Aorta (tissue), 5 donors: ENCODE data around the gene VWA5B1. TPM values are rescaled to one million over a fixed set of nuclear protein-coding genes. Genes with fewer than 3 reads are reported as not detected.

Experiments
- ATAC-seq: fragments of 200-7000 bp; cut with Tn5 transposase; one replicate; pipeline ENCODE4 v1.9.1; 2022; ENCODE audit warnings: moderate library complexity; ENCODE audit not compliant: low FRiP score
- DNase-seq, 2 donors: peaks; one replicate each; pipeline ENCODE4 v3.0.0-alpha.2; 2020
- H3K27ac ChIP-seq, 2 donors: one replicate each; pipeline ENCODE4 v1.5.1; 2013; ENCODE audit warnings: low read length in 2 of 2, mild to moderate bottlenecking in 2 of 2, moderate library complexity in 2 of 2, control low read depth in 1 of 2, inconsistent platforms in 1 of 2, low read depth in 1 of 2
- H3K27me3 ChIP-seq, 2 donors: one replicate each; pipeline ENCODE4 v1.6.1; 2013; ENCODE audit warnings: control low read depth in 1 of 2, low read length in 1 of 2, mild to moderate bottlenecking in 1 of 2, moderate library complexity in 1 of 2; ENCODE audit not compliant: insufficient read depth in 2 of 2, control insufficient read depth in 1 of 2
- H3K36me3 ChIP-seq, 2 donors: one replicate each; pipeline ENCODE4 v1.6.1; 2013; ENCODE audit warnings: control low read depth in 1 of 2, low read length in 1 of 2, mild to moderate bottlenecking in 1 of 2; ENCODE audit not compliant: insufficient read depth in 2 of 2, control insufficient read depth in 1 of 2
- H3K4me1 ChIP-seq, 2 donors: one replicate each; pipeline ENCODE4 v1.6.1; 2013; ENCODE audit warnings: low read length in 2 of 2, control low read depth in 1 of 2, mild to moderate bottlenecking in 1 of 2, moderate library complexity in 1 of 2; ENCODE audit not compliant: insufficient read depth in 2 of 2, control insufficient read depth in 1 of 2
- H3K4me3 ChIP-seq, 2 donors: one replicate each; pipeline ENCODE4 v1.5.1; 2013; ENCODE audit warnings: low read length in 2 of 2, control low read depth in 1 of 2, mild to moderate bottlenecking in 1 of 2
- H3K9me3 ChIP-seq: one replicate; pipeline ENCODE4 v1.6.1; 2013; ENCODE audit warnings: mild to moderate bottlenecking, low read length; ENCODE audit not compliant: control insufficient read depth
- WGBS, 2 donors: extraction: QIAGEN DNeasy Blood & Tissue Kit; methylation state at CpG; one replicate each; pipeline ENCODE4 v1.1.7; 2013; 5-methylcytosine and 5-hydroxymethylcytosine counted together
- intact Hi-C, 2 donors: fragments of 100-400 bp; cut with DNase I; formaldehyde crosslinking; loops; one replicate each; pipeline versions ENCODE4 v1.14.2 to v1.15.0; 2022
- polyA plus RNA-seq, 2 donors: library from polyadenylated mRNA; stranded (reverse); fragments of 200-250 nt; gene quantifications; one replicate each; pipeline ENCODE4 v1.2.3, GENCODE V29; 2013
- total RNA-seq, 2 donors: library from RNA; stranded (reverse); fragmentation: NEBNext Ultra II Directional; extraction: Animal tissue kit (Norgen Biotek cat#: 25700); gene quantifications; one replicate each; pipeline ENCODE4 v1.2.1, GENCODE V29; 2021
- donor health status: healthy with polysubstance abuse.
- donor health status: Bipolar disorder and iron deficiency.
- donor health status: DM: no; HTN: no; CAD: no.
- donor health status: DM: no; HTN: no; CAD: no.
- donor health status: DM: yes; HTN: yes; CAD: no.

Gene VWA5B1
- total and polyA plus RNA-seq, 4 donors = not detected

DNA sequence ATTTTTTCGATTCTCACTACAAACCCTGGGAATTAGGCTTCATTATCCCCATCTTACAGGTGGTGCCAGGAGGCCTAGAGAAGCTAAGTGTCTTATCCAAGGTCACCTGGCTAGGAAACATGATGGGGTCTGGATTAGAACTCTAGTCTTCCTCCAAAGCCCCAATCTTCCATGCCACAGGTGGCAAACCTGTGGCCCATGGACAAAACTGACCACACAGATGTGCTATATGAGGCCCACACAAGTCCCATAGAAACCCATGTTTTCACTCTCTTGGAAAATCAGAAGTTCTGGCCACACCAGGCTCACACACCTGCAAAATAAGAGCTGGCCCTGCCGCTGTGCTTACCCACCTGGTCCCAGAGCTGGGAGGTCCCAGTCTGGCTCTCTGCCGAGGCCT, 21.6 kb downstream of the VWA5B1 start:
- intact Hi-C loops = no loop called here
- Histone ChIP-seq H3K27me3 (no peaks in the 10 kb centered on the region), H3K9me3 (no peaks in the 10 kb centered on the region), H3K27ac (no peak overlapping the region), H3K36me3 (no peaks in the 10 kb centered on the region), H3K4me1 (no peaks in the 10 kb centered on the region), H3K4me3 (no peak overlapping the region)
- DNase-seq = no peak
- ATAC-seq = no peak
- 90 to 91% methylated on average over 3 of the region's 3 CpGs for WGBS, 2 donors

DNA sequence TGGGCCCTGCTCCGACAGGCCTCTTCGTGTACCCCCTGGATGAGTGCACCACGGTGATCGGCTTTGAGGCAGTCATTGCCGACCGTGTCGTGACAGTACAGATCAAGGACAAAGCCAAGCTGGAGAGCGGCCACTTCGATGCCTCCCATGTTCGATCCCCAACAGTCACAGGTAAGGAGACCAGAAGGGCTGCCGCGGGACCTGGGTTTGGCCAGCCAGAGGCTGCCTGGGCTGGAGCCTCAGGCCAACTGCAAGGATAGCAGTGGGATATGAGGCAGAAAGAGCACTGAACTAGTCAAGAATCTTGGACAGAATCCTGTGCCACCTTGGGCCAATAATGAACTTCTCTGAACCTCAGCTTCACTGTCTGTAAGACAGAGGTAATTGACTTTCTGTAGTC, 22.1 kb downstream of the VWA5B1 start:
- Histone ChIP-seq H3K36me3 (no peaks in the 10 kb centered on the region), H3K9me3 (no peaks in the 10 kb centered on the region), H3K27ac (no peak overlapping the region), H3K4me3 (no peak overlapping the region), H3K4me1 (no peaks in the 10 kb centered on the region), H3K27me3 (no peaks in the 10 kb centered on the region)
- intact Hi-C loops = no loop called here
- WGBS, 2 donors = 91 to 92% methylated on average over 12 of the region's 12 CpGs
- ATAC-seq (no peak), DNase-seq (no peak)

DNA sequence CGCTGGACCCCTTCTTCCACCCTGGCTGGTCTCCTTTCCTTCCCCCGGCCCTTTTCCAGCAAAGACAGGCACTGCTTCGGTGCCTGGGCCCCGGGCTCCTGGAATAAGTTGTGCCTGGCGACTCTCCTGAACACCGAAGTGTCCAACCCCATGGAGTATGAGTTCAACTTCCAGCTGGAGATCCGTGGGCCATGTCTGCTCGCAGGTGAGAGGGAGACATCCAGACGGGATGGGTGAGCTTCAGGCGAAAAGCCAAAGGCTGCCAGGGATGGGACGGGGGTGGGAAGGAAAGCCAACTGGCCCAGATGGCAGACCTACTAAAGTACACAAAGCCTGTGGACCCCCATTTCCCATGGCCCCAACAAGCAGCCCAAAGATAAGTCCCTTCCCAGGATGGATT, 26.8 kb downstream of the VWA5B1 start:
- intact Hi-C loops = no loop called here
- H3K27me3 ChIP-seq = no peaks in the 10 kb centered on the region
- DNase-seq (no peak), ATAC-seq (no peak)
- H3K9me3 ChIP-seq = no peaks in the 10 kb centered on the region
- no peak overlapping the region for H3K4me3 ChIP-seq
- no peaks in the 10 kb centered on the region for H3K4me1 ChIP-seq
- H3K27ac ChIP-seq = no peak overlapping the region
- 86 to 88% methylated on average over 11 of the region's 11 CpGs for WGBS, 2 donors
- H3K36me3 ChIP-seq = no peaks in the 10 kb centered on the region

DNA sequence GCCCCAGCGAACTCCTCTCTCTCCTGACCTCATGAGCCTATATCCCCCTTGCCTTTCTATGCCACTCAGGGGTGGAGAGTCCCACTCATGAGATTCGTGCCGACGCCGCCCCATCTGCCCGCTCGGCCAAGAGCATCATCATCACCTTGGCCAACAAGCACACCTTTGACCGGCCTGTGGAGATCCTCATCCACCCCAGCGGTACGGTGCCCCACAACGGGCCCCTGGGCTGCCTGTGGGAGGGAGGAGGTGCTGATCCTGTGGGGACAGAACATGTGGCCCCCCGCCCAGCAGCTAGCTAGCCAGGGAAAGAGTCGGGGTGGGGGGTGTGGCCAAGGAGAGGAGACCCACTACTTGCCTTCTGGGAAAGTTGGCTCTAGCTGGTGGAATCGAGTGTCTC, 27.8 kb downstream of the VWA5B1 start:
- no peaks in the 10 kb centered on the region for H3K9me3 ChIP-seq
- no peak overlapping the region for H3K4me3 ChIP-seq
- H3K27me3 ChIP-seq = no peaks in the 10 kb centered on the region
- H3K36me3 ChIP-seq = no peaks in the 10 kb centered on the region
- intact Hi-C loops = no loop called here
- WGBS, 2 donors = 88 to 89% methylated on average over 14 of the region's 14 CpGs
- no peaks in the 10 kb centered on the region for H3K4me1 ChIP-seq
- ATAC-seq (no peak), DNase-seq (no peak)
- H3K27ac ChIP-seq = no peak overlapping the region

DNA sequence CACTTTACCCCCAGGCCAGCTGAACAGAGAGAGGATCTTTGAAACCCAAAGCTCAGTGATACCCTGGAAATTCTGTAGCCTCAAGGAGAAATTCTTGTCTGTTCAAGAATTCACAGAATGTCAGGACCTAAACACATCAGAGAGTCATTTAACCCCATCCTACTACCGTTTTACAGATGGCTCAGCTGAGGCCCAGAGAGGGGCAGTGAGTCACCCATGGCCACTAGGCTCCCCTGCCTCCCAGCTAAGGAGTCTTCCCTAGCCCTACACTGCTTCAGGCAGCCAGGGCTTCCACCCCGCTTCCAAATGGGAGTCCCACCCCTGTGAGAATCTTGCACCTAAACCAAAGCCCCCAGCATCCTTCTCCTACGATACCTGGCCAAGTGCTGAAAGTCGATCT, 28.3 kb downstream of the VWA5B1 start:
- H3K9me3 ChIP-seq = no peaks in the 10 kb centered on the region
- H3K27ac ChIP-seq = no peak overlapping the region
- DNase-seq (no peak), ATAC-seq (no peak)
- intact Hi-C loops = no loop called here
- no peaks in the 10 kb centered on the region for H3K4me1 ChIP-seq
- no peaks in the 10 kb centered on the region for H3K36me3 ChIP-seq
- no peaks in the 10 kb centered on the region for H3K27me3 ChIP-seq
- no peak overlapping the region for H3K4me3 ChIP-seq
- 66 to 70% methylated on average over 4 of the region's 4 CpGs for WGBS, 2 donors

DNA sequence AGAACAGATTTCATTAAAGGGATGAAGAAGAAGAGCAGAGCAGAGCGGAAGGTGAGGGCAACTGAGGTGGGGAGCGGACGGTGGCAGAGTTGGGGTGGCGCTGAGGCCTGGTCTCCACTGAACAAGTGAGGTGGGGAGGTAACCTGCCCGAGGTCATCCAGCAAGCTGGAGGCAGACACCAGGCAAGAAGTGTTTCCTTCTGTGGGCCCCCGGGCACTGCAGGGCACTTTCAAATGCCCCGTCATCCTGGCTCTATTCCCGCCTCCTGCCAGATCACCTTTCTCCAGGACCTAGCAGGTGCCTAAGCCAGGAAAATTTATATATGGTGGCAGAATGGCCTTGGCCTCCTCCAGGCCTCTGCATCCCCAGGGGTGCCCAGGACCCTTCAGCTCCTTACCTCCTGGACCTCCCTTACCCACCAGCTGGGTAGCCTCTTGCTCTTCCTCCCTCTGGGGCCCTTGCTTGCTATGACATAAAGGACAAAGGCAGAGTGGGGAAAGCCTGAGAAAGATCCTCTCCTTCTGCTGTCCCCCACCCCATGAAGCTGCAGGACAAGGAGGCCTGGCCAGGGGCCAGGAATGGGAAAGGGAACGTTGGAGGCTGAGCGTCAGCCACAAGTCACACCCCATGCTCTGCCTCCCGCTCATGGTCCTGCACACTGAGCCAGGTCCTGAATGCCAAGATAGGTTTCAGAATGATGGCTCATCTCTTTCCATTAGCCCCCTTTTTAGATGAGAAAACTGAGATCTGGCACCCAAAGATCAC, 29.0 kb downstream of the VWA5B1 start:
- H3K9me3 ChIP-seq = no peaks in the 10 kb centered on the region
- no peak overlapping the region for H3K27ac ChIP-seq
- no peaks in the 10 kb centered on the region for H3K36me3 ChIP-seq
- DNase-seq = no peak
- no peaks in the 10 kb centered on the region for H3K4me1 ChIP-seq
- ATAC-seq = no peak
- no peak overlapping the region for H3K4me3 ChIP-seq
- intact Hi-C loops = no loop called here
- 73 to 78% methylated on average over 11 of the region's 11 CpGs for WGBS, 2 donors
- no peaks in the 10 kb centered on the region for H3K27me3 ChIP-seq

DNA sequence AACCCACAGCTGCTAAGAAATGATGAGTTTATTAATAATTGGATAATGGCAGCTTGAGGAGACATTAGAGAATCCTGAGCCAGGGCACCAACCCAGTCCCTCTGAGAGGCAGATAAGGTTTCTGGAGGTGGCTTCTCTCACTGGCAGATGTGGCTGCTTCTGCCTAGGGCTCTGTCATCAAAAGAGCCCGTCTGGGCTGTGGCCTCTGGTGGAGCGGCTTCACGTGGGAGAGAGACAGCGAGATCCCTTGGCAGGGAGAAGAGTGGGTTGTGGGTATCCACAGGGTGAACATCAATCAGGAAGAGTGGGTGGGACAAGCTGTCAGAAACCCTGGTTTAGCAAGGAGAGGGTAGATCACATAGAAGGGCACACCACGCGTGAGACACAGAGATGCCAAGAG, 30.0 kb downstream of the VWA5B1 start:
- Histone ChIP-seq H3K27ac (no peak overlapping the region), H3K4me3 (no peak overlapping the region), H3K4me1 (peaks cover 0 to 2% of the 10 kb centered on the region in 2 donors), H3K36me3 (no peaks in the 10 kb centered on the region), H3K27me3 (no peaks in the 10 kb centered on the region), H3K9me3 (no peaks in the 10 kb centered on the region)
- intact Hi-C loops = no loop called here
- ATAC-seq (no peak), DNase-seq (no peak)
- 57 to 69% methylated on average over 6 of the region's 6 CpGs for whole genome bisulfite sequencing, 2 donors

DNA sequence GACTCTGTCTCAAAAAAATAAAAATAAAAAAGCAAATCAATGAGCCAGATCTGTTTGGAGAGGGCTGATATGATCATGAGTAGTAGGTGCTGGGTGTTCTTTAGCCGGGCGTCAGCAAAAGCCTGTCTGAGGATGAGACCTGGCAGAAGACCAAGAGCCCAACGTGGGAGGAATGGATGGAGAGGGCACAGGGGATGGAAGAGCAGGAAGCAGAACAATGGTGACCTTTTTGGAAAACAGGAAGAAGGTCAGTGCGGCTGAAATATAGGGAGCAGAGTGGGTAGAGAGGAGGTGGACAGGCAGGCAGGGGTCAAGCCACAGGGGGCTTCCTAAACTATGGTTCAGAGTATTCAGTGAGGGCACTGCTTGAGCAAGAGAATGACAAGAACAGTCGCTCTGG, 30.9 kb downstream of the VWA5B1 start:
- peaks cover 0 to 2% of the 10 kb centered on the region in 2 donors for H3K4me1 ChIP-seq
- DNase-seq = peak in 1 of 2 donors; percentile 16
- no peak overlapping the region for H3K4me3 ChIP-seq
- intact Hi-C loops = no loop called here
- 54 to 56% methylated on average over 5 of the region's 5 CpGs for WGBS, 2 donors
- no peak for ATAC-seq
- no peaks in the 10 kb centered on the region for H3K9me3 ChIP-seq
- no peak overlapping the region for H3K27ac ChIP-seq
- no peaks in the 10 kb centered on the region for H3K36me3 ChIP-seq
- no peaks in the 10 kb centered on the region for H3K27me3 ChIP-seq

DNA sequence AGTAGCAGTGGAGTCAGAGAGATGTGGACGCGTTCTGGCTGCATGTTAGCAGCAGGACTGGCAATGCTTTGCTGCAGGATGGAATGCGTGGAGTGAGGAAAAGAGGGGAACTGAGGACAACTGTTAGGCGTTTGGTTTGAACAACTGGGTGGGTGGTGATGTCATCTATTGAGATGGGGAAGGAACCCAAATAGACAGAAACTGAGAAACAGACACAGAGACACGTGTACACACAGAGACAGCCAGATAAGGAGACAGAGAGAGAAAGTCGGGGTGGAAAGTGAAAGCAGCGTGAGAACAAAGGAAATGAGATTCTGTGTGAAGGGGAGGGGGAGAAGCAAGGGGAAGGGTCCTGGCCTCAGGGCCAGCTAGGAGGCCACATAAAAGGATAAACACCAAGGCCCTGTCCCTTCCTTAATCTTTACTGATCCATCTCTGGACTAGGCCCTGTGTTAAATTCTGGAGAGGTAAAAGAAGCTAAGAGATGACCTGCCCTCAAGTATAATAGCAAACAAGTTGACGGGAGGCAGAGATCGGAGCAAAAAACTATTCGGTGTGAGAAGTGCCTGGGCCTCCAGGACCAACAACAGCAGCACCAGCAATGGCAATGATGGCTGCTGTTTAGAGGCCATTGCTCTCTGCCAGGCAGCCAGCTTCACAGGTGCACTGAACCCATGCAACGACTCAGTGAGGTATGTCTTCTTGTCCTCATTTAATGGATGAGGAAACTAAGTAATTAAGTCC, 31.6 kb downstream of the VWA5B1 start:
- Histone ChIP-seq H3K36me3 (no peaks in the 10 kb centered on the region), H3K27ac (no peak overlapping the region), H3K4me1 (peaks cover 0 to 2% of the 10 kb centered on the region in 2 donors), H3K27me3 (no peaks in the 10 kb centered on the region), H3K9me3 (no peaks in the 10 kb centered on the region), H3K4me3 (no peak overlapping the region)
- intact Hi-C loops = no loop called here
- DNase-seq (peak in 1 of 2 donors; percentile 10), ATAC-seq (no peak)
- 45 to 47% methylated on average over 11 of the region's 11 CpGs for WGBS, 2 donors
